NCI-H1694 (cell line): ENCODE results near the gene ITGA8.
"Not testable (repeated sequence)": the region's sequence is repeated elsewhere in the genome, so short reads cannot be mapped to it uniquely, and the experiment has no call there.

Experiments
- DNase-seq: peaks from one replicate; lab custom pipeline; 2025; lab: John Stamatoyannopoulos, UW

ITGA8 gene

DNA sequence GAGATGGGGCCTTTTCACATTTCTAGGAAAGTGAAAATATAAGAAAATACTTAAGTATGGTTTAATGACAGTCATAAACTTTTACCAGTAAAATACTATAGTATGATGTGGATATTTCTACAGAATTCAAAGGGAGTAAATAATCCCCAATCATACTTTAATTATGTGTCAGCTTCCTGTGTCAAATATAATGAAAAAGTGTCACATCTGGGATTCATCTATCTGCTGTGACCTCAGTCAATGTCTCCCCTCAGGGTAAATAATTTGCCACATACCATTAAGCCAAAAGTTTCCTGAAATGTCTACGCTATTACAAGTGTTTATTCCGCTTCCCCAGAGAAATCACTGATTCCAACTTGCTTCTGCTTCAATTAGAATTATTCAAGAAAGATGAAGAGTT, 110.5 kb downstream of the ITGA8 start:
- no peak for DNase-seq

DNA sequence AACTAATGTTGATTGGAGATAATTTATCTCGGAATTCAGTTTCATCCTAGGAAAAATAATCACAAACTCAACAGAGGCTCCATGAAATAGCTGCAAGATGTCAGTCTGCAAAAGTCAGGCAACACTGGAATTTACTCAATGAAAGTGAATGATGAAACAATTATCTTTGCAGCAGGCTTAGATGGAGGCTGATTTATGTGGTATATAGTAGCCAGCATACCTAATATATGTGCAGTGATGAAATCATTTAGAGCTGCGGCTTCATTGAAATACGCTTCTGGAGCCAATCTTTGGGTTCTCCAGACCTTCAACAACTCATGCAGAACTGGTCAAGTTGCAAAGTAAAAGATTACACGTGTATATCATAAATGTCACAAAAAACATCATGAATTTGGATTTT, 113.3 kb downstream of the ITGA8 start:
- no peak for DNase-seq

DNA sequence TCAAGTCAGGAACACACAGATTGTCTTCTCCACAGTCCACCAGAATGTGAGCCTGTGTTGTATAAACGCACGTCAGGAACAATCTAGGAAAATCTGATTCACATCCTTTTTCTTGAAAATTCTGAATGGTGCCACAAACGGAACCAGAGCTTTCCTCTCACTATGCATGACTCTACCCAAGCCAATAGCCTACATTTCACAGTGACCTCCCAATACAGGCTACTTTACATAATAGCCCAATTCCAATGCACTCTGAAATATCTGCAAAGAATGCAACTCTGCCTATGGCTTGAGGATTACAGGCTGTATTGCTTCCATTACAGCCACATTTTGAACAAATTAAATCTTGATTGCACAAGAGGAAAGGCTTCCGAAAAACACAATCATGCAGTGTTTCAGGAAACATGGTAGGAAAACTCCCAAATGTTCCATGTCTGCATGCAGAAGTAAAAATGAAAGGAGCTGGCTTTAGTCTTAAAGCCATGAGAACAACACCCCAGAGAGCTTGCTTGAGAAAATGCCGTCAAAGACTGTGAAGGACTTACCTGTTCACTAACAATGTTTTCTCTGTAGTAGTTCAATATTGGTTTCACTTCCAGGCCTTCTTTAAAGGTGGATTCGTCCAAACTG, 113.9 kb downstream of the ITGA8 start:
- no peak for DNase-seq

DNA sequence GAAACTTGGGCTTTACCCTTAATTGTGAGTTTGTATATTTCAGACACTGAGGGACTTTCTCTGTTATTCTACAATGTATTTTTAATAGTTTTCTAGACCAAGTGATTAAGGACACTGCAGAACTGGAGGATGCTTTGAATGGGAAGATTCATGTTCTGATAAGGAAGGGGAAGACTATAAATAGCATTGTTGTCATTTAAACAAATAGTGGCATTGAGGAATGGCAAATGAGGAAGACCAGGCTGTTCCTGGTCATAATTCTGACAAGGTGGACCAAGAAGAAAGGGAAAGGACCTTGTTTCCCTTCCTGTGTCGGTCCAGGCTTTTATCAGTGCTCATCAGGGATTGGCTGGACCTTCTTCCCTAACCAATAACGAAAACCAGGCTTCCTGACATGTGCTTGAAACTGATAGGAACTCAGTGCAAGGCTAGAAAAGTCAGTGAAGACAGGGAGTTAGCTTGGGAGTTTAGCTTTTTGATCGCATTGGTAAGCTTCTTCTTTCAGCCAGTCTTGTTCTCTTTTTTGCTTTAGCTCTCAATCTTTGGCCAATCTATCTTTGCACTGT, 116.2 kb downstream of the ITGA8 start:
- DNase-seq: no peak

DNA sequence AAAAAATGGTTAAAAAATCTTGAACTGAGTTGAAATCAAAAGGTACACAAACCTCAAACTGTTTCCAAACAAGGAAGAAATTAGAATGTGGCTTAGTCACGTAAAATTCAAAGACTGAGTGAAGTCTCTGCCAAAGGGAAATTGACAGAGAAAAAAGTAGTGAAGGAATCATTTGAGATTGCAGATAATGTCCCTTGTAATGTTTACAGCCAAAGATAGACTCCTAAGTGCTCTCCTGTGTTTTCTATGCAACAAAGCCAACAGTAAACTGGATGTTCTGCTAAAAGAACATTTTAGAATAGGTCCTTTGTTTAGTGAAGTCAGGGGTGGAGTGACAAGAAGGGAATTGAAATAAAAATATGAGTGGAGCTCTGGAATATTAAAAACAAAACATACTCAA, 117.9 kb downstream of the ITGA8 start:
- no peak for DNase-seq

DNA sequence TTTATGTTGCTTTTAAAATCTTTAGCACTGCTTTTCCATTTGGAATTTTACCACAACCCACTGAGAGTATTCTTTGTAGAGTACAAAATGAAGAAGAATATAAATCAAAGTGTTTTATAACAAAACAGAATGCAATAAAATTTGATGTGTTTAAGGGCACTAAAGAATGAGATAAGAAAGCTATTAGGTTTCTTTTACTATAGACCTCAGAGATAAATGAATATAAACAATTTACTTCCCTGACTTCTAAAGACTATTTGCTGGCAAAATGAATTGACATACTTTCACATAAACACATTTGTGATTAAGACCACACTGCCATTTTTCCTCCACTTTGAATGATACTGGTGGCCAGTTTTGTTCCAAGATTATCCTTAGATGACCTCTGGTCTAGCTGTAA, 124.5 kb downstream of the ITGA8 start:
- no peak for DNase-seq

DNA sequence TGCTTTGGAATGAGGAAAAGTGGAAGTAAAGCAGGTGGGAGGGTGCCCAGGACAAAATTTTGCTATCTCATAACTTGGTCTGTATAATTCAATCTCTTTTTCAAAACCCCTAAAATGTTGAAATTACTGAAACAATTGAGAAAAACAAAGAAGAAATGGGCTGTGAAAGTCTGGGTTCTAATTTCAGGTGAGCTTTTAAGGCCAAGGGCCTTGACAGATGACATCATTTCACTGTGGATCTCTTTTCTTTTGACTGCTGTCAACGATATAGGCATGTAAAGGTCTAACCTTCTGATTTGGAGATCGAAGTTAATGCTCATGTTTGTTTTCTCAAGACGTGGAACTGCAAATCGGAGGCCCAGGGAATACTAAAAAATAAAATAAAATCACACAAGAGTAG, 127.8 kb downstream of the ITGA8 start:
- DNase-seq: no peak

DNA sequence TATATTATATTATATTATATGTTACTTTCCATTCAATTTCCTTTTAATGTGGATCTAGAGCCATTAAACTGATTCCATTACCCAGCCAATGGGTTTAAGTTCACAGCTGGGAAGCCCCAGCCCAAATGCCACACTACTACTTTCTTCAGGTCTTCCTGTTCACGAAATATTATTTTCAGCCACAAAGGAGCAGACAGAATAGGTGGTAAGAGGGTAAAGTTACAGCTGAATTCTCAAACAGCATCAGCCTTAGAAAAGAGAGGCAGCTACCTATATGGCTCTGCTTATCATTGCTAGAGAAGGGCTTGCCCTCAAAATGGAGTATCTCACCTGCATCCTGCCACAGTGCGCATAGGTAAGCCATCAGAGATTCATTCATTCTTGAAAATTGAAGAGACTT, 128.3 kb downstream of the ITGA8 start:
- DNase-seq: no peak

DNA sequence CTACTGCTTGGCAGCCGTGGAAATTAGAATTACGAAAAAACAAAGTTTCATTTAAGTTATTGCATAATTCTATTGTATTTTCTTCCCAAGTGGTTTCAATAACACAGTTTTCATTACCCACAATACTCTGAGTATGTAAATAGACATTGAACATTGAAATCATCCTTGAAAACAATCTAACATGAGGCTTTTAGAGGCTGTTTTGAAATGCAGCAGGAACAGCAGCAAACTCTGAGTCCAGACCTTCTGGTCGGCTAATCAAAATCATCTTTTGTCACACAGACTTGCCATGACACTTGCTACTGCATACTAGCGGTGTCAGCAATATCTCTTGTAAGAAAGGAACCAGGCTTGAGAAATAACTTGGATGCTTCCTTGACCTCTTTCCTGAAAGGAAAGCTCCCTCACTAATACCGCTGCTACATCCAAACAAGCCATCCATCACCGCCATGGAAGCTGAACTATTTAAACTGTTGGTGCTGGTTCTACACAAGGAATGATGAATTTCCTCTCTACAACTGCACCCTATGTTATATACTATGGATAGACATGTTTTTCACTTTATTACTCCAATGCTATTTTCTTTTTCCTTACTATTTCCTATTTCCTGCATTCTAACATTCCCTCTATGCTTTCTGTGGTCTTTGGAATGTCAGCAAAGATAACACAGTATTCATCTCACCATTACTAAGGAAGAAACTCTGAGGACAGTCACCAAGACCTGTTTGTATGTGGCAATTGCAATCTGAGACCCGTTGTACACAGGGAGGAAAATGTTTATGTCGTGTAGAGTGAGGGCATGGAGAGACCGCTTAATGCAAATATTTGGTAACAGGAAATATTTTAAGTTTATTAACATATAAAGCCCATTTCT, 130.8 kb downstream of the ITGA8 start:
- DNase-seq: no peak

DNA sequence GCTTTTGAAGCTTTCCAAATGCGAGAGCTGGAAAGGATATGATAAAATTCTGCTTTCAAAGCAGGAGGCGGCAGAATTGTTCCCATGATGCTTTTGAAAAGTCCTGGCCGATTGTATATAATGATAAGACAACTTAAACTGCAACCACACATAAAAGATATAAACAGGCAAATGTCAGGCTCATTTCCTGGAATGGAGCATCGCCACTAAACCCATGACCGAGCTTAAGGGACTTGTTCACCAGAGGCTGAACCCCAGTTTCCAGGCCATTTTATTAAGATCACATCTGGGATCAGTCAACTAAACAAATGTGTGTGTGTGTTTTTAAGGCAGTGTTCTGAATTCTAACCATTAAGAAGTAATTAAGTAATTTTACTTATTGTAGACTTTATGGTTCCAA, 131.6 kb downstream of the ITGA8 start:
- DNase-seq: no peak

DNA sequence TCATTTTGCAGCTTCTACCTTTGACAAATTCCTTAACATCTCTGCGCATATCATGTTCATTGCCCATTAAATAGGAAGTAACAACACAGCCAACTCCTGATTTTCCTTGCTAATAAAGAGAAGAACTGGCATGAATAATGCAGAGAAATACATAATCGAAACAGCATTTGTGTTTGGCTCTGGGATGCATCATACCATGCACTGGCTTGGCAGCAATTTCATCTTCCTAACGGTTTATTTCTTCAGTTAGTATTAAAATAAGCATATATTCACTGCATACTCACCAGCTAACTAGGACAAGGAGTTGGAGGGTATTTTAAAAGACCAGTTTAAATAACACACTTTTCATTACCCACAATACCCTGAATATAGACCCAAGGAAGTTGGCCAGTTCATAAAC, 132.5 kb downstream of the ITGA8 start:
- DNase-seq: no peak

DNA sequence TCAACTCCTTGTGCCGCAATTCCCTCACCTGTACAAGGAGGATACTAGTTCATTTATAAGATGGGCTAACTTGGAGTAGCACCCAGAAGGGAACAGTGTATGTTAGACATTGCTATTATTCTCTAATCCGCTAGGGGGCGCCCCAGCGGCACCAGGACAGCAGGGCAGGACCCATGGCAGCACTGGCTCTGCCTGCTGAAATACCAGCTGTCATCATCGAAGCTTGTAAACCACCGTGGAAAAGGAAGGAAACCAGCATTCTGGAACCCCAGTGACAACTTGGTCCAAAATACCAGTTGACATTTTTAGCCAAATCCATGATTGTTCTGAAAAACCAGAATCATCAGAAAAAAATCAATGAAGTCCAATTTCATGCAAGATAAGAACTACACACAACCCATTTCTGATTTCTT, 134.4 kb downstream of the ITGA8 start:
- DNase-seq: peak; percentile 29

DNA sequence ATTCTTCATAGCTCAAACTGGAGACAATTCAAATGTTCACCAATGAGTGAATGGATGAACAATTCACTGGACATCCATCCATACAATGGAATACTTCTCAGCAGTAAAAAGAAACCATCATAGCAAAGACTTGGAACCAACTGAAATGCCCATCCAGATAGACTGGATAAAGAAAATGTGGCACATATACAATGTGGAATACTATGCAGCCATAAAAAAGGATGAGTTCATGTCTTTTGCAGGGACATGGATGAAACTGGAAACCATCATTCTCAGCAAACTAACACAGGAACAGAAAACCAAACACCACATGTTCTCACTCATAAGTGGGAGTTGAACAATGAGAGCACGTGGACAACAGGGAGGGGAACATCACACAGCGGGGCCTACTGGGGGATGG, 136.8 kb downstream of the ITGA8 start:
- not testable (repeated sequence) for DNase-seq

DNA sequence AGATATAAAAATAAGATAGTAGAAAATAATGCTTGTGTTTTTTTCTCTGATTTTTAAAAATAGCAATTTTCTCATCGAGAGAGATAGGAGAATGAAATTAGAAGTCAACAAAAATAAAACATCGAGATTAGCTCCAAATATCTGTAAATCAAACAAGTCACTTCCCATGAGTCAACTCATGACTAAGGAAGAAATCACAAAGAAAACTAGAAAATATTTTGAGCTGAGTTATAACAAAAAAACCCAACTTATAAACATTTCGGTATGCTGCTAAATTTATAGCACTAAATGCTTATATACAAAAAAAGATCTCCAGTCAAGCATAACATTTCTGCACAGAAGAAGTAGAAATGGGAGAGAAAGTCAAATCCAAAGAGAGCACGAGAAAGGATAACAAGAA, 140.1 kb downstream of the ITGA8 start:
- DNase-seq: no peak

DNA sequence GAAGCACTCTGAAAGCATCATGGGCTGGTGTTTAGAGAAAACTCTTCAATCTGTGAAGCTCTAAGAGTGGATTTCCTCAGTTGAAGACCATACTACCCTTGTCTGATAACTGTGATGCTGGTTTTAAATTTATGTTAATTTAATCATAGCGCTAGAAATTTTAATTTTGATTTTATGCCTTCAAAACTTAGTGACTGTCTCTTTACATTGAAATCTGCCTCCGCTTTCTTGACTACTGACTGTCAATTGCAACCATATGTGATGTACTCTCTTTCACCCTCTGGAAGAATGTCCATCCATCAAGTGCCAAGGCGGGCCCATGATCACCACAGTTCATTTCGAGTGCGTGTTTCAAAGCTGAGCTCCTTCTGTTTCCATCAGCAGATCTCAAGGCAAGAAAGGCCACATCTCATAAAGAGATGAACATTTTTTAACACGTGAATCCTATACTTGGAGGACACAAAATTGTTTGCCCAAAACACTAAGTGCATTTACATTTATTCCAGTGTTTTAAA, 147.1 kb downstream of the ITGA8 start:
- DNase-seq: no peak

DNA sequence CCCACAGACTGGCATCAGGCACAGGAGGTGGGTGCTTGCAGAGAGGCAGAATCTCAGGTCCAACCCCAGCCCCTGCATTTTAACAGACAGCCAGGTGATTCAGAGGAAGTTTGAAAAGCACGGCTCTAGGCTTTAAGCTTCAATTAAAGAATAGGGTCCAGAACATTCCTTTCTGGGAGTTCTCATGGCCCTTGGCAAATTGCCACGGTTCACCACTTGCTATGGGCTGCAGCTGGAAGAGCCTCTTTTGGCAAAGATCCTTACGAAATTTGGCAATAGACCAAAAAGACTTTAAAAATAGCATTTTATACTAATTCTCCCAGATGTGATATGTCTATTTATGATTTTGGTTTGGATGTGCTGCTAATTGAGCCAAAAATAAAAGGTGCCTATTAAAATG, 148.1 kb downstream of the ITGA8 start:
- DNase-seq: no peak

DNA sequence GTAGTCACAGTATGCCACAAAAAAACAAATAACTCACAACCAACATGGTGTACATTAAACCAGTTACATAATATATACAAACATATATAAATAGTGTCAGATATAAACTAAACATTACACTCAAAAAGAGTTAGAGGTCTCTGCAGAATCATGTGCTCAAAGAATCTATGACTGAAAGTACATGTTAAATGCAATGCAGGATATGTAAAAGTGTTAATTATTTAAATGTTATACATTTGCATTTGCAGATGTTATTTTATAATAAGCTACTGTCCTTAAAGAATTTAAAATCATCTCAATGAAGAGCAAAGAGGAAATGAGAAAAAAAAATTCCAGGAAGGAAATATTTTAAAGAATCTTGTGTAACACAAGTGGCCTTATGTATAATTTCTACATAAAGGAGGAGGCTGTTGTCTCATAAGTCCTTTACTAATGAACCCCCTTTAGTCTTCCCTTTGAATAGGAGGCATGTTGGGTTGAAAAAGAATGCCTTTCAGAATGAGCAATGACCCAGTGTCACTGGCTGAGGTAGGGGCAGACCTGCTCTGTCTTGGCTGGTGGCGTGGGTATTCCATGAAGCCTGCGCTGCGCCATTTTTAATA, 148.9 kb downstream of the ITGA8 start:
- DNase-seq: no peak

DNA sequence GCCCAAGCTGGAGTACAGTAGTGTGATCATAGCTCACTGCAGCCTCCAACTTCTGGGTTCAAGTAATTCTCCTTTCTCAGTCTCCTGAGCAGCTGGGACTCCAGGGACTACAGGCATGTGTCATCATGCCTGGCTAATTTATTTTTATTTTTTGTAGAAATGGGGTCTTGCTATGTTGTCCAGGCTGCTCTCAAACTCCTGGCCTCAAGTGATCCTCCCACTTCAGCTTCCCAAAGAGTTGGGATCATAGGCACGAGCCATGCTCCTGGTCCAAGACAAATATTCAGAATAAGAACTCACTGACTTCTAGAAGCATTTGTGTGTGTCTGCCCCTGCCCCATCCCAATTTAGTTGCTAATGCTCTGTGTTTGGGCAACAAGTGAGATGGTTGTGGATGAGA, 151.8 kb downstream of the ITGA8 start:
- no peak for DNase-seq

DNA sequence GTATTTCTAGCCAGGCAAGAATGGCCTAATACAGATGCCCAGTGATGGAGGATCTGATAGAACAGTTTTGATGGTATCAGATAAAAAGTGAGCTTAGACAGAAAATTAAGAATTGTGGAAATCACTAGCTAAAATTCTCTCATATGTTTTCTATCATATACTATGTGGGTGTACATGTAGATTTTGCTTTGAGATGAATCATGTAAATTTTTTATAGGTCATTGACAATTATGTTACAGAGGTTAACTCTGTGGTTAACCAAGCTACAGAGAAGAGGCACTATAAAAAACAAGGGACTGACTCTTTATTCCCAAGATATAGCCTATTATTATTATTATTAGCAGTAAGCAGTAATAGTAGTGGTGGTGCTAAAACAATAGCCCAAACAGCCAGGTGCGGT, 156.5 kb downstream of the ITGA8 start:
- no peak for DNase-seq

DNA sequence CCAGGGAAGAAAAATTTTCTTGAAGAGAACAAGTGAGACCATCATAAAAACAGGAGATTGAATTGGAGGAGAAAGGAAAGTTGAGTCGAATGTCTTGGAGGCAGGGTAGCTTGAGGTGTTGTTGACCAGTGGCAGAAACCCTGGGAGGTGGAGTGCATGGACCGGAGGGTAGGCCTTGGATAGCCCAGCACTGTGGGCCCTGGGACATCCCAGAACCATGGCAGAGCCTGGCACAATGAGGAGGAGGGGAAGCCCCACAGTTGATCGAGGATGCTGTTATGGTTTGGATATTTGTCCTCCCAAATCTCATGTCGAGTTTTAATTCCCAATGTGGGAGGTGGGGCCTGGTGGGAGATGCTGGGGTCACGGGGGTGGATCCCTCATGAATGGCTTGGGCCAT, 157.1 kb downstream of the ITGA8 start:
- DNase-seq: no peak

DNA sequence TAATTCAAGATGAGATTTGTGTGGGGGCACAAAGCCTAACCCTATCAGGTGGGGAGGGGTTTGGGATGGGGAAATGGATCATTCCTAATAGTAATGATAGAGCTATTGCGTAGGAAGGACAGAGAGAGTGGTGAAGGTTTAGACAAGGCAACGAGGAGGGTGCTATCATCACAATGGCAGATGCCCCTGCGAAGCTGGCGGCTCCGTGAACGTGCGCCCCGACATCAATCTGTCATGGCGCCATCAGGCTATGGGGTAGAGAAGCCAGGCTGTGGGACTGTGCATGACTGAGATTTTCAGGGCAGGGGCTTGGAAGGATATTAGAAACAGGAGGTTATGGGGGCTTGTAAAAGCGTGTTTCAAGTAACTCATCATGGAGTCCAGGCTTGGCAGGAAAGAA, 157.6 kb downstream of the ITGA8 start:
- DNase-seq: no peak

DNA sequence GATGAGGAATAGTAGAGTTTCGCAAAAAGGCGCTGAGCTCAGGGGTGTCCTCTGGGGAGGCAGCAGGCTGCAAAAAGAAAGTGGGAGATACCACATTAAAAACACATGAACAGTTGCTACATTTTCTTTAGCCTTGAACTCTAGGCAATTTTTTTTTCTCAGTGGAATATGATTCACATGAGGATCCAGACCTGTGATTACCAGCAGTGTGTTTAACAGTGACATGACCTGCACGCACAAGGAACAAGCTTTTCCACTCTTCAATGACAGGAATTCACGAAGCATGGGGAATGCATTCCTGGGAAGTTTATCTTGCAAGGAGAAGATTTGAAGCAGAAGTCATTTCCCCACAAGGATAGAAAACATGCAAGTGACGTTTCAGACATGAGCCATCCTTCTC, 161.6 kb downstream of the ITGA8 start:
- DNase-seq: no peak

DNA sequence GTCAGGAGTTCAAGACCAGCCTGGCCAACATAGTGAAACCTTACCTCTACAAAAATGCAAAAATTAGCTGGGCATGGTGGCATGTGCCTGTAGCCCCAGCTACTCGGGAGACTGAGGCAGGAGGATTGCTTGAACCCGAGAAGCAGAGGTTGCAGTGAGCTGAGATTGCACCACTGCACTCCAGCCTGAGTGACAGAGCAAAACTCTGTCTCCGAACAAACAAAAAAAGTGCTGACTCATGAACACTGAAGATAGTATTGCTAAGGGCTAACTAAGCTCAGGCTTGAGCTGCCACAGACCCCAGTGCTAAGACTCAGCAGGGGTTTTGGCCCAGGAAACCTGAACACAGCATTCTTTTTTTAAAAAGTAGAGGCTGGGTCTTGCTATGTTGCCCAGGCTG, 162.6 kb downstream of the ITGA8 start:
- not testable (repeated sequence) for DNase-seq
